ENCODE data around the gene GNG12. TPM values are rescaled to one million over a fixed set of nuclear protein-coding genes. Genes with fewer than 3 reads are reported as not detected.

Gene GNG12
- total RNA-seq, 1 donor from 2014 or later, result 17.3 TPM

DNA sequence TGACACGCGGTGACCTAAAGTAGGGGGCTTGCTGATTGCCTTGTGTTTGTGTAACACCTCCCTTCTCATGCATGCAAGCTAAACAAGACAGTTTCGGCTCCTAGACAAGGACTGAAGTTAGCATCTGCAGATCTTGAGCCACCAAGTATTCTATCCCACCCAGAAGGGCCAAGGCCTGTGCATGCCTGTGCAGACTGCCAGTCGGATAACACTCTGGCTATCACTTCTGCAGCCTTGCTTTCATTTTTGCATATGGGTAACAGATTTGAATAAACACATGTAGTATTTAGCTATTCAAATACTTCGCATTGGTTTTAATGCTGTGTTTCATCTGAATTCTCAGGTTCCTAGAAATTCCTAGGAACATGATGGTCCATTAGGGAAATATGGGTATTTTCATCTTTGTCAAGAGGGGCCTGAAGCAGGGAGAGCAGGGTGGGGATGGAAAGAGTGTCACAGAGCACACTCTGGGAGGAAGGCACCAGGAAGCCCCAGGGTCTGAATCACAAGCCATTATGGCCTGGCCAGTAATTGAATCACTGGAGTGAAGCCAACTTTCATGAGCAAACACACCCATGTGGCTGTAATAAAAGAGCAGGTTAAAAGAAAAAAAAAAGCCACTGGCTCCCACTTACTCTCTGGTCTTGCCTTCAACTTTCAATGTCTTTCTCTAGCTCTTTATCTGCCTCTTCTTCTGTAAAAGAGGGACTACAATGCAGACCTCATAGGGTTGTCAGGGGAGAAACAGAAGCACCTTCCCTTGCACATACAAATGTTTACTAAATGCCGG lies 120.0 kb downstream of the GNG12 start:
- DNase-seq (ENCODE audit: low spot score) (no peak), ATAC-seq (peak; percentile 6)

- DNase-seq (ENCODE audit: low spot score) (no peak), ATAC-seq (no peak)
These were observed 121.4 kb downstream of the GNG12 start for GRCh38 chr1:67711855-67712212.

DNA sequence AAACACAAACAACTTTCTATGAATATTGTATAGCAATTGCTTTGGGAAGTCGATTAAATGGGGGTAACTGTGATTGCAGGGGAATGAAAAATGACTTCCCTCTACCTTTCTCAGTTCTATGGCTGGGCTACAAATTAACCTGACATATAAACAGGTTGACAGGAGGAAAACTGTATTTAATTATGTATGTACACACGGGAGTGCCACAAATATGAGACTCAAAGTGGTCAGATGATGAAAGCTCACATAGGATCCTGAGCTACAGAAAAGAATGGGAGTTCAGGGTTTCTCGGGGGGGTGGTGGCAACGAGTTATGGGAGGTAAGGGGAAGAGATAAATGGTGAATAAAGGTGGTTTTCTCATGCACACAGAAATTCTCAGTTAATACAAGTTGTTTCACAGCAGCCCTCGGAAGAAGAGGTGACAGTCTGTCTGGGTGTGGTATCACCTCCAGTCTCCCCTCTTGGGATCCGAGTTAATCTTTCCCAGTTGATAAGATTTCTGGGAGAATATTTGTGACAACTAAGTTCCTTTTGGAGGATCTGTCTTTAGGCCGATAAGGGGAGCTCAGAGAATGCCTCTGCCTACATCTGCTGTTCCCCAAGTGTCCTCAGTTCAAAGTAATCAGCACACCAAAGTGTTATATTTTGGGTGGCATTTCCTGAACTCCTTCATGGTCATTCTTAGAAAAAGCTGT lies 122.0 kb downstream of the GNG12 start:
- DNase-seq (ENCODE audit: low spot score) (no peak), ATAC-seq (no peak)

GRCh38 chr1:67710417-67710816 lies 122.8 kb downstream of the GNG12 start:
- DNase-seq (ENCODE audit: low spot score) (no peak), ATAC-seq (no peak)

GRCh38 chr1:67708606-67709005 lies 124.7 kb downstream of the GNG12 start:
- DNase-seq (ENCODE audit: low spot score), result no peak
- no peak for ATAC-seq

GRCh38 chr1:67705735-67706453 lies 127.4 kb downstream of the GNG12 start:
- no peak for DNase-seq (ENCODE audit: low spot score)
- no peak for ATAC-seq

- DNase-seq (ENCODE audit: low spot score) (no peak), ATAC-seq (no peak)
These were observed 128.9 kb downstream of the GNG12 start for GRCh38 chr1:67704351-67704750.

- no peak for ATAC-seq
- no peak for DNase-seq (ENCODE audit: low spot score)
These were observed 131.4 kb downstream of the GNG12 start for GRCh38 chr1:67701876-67702275.

GRCh38 chr1:67700692-67701410 lies 132.4 kb downstream of the GNG12 start:
- ATAC-seq (peak; percentile 31), DNase-seq (ENCODE audit: low spot score) (no peak)

- no peak for DNase-seq (ENCODE audit: low spot score)
- no peak for ATAC-seq
These were observed 133.0 kb downstream of the GNG12 start for GRCh38 chr1:67700220-67700619.

- no peak for DNase-seq (ENCODE audit: low spot score)
- no peak for ATAC-seq
These were observed 136.6 kb downstream of the GNG12 start for GRCh38 chr1:67696708-67697107.

GRCh38 chr1:67695963-67696362 lies 137.3 kb downstream of the GNG12 start:
- ATAC-seq, result no peak
- no peak for DNase-seq (ENCODE audit: low spot score)

DNA sequence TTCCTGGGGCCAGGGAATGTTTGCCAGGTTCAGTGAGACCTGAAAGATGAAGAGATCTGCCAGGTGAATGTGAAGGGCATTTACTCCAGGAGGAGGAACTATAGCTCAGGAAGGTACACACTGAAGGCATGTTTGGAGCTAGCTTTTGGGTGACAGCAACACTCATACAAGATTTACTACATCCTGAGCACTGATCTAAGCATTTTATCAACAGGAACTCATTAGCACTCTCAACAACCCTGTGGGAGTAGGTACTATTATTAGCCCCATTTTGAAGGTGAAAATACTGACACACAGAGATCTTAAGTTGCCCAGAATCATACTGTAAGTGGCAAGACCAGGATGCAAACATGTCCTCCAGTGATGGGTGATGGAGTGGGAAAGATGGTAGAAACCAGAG lies 141.6 kb downstream of the GNG12 start:
- no peak for DNase-seq (ENCODE audit: low spot score)
- no peak for ATAC-seq

DNA sequence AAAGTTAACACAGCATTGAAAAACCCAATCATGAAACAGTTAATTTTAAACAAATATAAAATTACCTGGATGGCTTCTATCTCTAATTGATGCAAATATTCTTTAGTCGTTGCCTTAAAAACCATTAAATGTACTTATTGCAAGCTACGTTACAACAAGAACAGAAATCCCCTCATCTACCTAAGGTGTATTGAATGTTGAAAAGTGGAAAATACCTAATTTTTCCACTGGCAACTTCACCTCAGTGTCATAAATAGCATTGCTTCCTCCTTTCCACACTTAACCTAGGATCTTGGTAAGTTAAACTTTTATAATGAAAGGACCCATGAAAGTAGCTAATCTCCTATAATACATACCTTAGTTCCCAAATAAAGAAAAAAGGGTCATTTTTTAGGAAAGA lies 142.9 kb downstream of the GNG12 start:
- DNase-seq (ENCODE audit: low spot score), result no peak
- ATAC-seq, result no peak

- no peak for DNase-seq (ENCODE audit: low spot score)
- ATAC-seq, result no peak
These were observed 143.3 kb downstream of the GNG12 start for GRCh38 chr1:67690018-67690363.

GRCh38 chr1:67689267-67690017 lies 143.8 kb downstream of the GNG12 start:
- DNase-seq (ENCODE audit: low spot score) (no peak), ATAC-seq (no peak)

GRCh38 chr1:67688526-67689219 lies 144.6 kb downstream of the GNG12 start:
- no peak for ATAC-seq
- DNase-seq (ENCODE audit: low spot score), result no peak

DNA sequence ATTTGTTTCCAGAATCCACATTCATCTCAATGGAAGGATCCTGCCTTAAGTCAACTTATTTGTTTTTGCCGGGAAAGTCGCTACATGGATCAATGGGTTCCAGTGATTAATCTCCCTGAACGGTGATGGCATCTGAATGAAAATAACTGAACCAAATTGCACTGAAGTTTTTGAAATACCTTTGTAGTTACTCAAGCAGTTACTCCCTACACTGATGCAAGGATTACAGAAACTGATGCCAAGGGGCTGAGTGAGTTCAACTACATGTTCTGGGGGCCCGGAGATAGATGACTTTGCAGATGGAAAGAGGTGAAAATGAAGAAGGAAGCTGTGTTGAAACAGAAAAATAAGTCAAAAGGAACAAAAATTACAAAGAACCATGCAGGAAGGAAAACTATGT lies 145.6 kb downstream of the GNG12 start:
- ATAC-seq (no peak), DNase-seq (ENCODE audit: low spot score) (no peak)

DNA sequence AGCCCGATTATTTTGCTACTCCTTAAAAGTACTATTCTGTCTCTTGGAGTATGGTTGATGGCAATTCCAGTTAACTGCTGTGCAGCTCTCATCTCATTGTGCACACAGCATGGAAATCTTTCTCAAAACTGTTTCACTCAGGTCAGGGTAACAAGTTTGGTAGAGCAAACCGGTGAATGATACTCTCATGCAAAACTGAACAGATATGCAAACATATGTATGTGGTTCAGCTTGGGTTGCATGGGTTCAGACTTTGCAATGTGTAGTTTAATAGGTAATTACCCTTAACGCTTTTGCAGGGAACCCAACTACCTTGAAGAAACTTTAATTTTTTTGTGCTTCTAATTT lies 146.1 kb downstream of the GNG12 start:
- ATAC-seq, result no peak
- no peak for DNase-seq (ENCODE audit: low spot score)

Data from left lobe of liver (tissue), 2 donors.